NCI-H1436 (cell line): ENCODE measurements around the gene ONECUT3.

Experiments used
- DNase-seq: peaks from one replicate; lab custom pipeline; 2025; lab: John Stamatoyannopoulos, UW

The ONECUT3 gene

GRCh38 chr19:1739960-1740629 is 13.2 kb upstream of the ONECUT3 start:
- DNase-seq: no peak

DNA sequence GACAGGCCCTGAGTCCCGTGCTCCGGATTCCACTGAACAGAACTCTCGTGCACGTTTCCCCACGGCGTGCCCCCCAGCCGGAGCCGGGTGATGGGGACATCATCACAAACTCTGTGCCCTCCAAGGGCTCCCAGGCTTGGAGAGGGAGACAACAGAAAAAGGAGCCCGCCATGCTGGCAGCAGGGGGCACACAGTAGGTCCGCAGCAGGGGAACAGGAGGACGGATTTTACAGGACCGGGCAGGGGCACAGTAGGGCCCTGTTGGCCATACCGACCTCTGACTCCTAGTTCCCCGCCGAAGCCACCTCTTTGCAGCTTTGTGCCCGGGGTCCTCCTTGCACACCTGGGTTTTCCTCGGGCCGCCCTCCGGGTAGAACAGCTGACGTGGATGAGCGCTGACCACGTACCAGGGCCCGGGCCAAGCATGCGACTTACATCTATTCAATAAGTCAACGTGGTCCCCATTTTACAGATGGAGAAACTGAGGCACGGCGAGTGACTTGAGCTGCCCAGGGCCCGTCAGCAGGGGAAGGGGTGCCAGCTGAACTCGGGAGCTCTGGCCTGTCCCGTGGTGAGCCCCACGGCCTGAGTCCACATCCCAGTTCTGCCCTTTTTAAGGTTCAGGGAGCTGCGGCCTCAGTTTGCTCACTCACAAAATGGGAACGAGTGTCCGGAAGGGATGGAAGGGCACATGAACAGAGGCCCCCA is 10.2 kb upstream of the ONECUT3 start:
- no peak for DNase-seq

- DNase-seq: no peak
Observed at GRCh38 chr19:1744133-1744665, 9.1 kb upstream of the ONECUT3 start.

DNA sequence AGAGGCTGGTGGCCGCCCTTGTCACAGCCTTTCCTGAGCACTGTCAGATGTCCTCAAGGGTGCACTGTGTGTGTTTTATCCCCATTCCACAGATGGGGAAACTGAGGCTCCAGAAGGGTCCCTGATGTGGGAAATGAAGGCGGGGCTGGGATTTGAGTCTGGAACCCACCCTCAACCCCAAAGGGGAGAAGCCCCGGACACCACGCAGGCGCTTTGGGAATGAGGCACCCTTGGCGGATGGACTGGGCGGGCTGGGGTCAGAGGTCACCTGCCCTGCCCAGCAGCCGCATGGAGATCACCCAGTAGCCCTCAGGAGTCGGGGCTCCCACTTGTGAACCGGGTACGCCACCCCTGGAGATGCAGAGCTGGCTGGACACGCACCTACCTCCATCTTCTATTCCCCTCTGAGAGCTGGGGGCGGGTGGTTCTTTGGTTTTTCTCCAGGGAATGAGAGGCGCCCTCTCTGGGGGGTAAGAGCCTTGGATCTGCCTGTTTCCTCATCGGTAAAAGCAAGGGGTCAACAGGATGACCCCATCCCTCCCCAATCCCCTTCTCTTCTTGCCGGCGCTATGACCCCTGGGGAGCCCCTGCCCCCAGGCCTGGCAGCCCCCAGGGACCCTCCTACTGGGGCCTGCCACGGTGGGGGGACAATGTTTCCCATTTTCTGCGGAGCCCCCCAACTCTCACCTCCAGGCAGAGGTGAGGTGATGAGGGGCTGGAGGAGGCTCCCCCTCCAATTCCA is 8.3 kb upstream of the ONECUT3 start:
- DNase-seq: no peak

- no peak for DNase-seq
Observed at GRCh38 chr19:1745589-1746031, 7.7 kb upstream of the ONECUT3 start.

- DNase-seq: no peak
Observed at GRCh38 chr19:1746401-1747284, 6.7 kb upstream of the ONECUT3 start.

DNA sequence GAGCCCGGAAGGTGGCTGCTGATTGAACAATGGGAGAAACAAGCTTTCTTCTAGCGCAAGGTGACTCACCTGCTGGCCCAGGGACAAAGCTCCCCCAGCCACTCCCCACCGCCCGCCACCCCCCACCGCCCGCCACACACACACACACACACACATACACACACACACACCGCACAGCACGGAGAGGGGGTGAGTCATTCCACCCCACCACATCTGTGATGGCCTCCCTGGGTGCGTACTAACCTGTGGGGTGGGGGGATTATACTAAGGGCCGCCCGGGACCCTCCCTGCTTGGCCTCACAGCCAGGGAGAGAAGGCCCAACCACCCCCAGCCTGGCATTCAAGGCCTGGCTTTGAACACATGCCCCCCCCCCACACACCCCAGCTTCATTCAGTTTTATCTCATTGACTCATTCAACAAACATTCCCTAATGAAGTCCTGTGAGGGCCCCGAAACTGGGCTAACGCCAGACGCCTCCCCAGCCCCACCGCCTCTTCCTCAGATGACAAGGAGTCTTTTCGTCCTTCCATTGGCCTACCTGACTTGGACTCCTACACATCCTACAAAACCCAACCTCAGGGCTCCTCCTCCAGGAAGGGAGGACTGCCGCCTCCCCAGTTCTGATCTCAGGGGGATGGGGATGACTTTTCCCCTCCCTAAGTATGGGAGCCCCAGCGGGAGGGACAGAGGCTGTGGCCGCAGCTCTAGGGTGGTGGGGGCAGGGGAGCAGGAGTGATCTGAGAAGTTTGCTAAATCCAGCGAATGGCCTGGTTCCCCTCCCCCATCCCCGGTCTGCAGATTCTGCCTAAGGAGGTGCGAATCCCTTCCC is 5.8 kb upstream of the ONECUT3 start:
- DNase-seq: no peak

DNA sequence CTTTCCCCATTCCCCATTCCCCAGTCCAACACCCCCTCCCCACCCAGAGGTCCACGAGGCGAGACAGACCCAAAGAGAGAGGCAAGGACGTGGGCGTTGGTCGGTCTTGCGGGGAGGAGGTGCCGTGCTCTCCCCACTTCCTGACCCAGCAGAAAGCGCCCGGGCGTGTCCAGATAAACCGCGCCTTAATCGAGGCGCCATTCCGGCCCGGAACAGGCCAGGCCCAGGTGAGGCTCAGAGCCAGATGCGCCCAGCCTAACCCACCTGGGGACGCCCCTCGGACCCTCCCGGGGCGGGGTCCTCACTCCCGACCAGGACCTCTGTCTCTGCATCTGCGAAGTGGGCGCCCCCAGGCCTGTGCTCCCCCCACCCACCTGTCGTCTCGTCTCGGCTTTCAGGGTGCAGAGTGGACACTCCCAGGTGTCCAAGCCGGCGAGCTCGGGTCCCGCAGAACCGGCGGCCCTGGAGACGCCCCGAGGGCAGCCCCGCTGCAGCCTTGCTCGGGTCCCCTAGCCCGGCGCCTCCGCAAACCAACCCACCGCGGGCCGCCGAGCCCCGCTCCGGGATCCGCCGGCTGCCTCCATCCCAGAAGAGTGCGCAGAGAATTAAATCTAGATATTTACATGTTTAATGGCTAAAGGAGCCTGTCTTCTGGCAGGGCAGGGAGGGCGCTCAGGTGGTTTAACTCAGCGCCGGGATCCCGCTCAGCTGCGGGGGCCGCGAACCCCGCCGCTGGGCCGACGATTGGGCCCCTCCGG is 5.0 kb upstream of the ONECUT3 start:
- no peak for DNase-seq

DNA sequence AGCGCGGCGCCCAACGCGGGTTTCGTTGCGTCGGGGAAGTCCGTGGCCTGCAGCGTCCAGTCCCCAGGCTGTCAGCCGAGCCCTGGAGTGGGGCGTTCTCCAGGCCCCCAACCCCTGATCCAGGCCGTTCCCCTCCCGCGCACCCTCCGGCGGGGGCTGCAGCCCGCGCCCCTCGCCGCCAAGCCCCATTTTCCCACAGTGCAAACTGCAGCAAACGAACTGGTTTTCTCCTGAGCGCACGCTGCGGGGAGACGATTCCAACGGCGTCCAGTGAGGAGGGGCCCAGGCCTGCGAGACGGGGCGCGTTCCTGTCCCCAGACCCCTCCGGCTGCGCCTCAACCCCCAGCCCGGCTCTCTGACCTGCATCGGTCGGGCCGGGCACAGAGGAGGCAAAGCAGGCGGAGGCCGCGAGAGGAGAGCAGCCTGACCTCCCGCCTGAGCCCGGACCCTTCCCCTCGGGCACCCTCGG is 4.4 kb upstream of the ONECUT3 start:
- DNase-seq: no peak

DNA sequence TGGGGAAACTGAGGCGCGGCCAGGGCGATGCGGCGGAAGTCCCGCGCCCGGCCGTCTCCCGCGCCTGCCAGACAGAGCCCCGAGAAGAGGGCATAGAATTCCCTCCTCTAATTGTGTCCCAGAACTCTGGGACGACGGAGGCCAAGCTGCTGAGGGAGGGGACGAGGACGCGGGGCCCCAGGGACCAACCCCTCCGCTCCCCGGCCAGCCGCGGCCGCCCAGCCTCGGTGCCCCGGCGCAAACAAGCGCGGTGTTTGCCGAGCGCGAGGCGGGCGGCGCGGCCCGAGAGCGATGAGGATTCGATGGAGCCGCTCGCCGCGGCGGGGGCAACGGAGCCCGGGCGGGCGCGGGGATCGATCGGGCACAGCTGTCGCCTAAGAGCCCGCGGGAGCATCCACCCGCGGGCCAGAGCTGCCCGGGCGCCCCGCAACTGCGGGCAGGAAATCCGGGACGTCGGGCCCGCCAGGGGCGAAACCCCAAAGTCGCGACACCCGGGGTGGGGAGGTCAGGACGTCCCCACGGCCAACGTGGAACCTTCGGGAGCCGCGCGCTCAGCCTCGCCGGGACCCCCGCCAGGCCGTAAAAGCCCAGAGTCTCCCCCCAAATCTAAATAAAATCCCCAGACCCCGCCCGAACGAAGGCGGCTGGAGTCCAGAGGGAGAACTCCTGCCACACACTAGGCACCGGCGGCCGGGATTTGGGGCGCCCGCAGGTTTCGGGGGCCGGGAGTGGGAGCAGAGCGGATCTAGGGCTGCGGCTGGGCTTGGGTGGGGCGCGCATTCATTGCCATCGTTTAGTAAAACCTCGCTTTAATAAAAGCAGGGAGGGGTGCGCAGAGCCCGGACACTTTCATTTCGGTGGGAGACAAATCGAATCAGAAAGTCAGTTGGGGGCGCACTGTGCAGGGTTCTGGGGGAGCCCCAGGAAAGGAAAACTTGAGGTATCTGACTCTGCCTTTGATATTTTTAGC is 3.6 kb upstream of the ONECUT3 start:
- DNase-seq: no peak

GRCh38 chr19:1750343-1751021 is 2.8 kb upstream of the ONECUT3 start:
- no peak for DNase-seq

DNA sequence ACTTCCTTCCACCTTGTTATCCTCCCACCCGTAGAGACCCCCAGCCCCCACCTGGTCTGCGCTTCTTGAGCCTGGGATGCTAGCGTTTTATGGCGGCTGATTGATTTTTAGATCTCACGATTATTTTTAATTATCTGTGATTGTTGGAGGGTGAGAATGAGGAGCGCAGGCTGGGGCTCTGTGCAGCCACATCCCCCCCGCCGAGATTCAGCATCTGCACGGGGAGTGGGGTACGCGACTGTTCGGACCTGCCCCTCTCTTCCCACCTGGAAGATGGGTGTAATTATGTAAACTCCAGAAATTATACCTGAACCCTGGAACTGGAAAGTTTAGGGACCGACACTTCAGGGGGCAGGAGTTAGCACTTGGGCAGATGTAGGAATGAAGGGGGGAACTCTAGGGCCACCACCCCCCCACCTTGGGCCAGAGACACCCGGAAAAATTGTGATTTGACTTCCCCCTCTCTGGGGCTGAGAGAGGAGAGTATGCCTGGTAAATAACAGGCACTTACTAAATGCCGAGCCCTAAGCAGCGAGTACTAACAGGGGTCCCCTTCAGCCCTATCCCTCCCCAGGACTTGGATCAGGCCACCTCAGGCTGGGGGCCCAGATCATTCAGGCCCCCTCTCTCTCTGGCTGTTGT is 1.8 kb upstream of the ONECUT3 start:
- no peak for DNase-seq

DNA sequence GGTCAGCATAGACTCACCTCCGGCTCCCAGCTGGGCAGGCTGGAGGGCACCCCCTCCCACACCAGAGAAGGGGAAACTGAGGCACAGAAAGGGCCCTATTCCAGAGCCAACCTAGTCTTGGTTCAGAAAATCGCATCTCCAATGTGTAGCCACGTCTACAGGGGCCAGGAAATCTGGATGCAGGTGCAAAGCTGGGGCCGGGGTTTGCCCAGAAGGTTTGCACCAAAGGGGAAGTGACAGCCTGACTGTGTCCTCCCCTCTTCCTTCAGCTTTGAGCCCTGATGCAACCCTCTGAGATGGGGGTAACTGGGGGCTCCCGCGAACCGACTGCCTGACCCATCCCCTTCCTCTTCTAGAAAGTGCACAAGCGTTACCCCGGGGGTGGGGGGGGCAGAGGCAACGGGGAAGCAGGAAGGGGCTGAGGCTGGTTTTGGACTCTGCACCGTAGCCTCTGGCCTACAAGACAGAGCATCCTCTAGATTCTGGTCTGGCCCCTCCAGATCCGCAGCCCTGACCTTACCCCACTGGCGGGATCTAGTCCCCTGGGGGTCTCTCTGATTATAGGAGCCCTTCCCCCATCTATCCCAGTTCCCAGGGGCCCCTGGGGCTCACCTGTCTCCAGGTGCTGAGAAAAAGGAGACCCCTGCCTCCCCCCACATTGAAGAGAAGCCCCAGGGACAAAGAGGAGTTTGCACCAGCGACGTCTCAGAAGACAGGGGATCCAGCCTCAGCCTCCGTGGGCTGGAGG is 1.1 kb upstream of the ONECUT3 start:
- no peak for DNase-seq

- DNase-seq: no peak
Observed at GRCh38 chr19:1754018-1754635, 821 bp downstream of the ONECUT3 start.

DNA sequence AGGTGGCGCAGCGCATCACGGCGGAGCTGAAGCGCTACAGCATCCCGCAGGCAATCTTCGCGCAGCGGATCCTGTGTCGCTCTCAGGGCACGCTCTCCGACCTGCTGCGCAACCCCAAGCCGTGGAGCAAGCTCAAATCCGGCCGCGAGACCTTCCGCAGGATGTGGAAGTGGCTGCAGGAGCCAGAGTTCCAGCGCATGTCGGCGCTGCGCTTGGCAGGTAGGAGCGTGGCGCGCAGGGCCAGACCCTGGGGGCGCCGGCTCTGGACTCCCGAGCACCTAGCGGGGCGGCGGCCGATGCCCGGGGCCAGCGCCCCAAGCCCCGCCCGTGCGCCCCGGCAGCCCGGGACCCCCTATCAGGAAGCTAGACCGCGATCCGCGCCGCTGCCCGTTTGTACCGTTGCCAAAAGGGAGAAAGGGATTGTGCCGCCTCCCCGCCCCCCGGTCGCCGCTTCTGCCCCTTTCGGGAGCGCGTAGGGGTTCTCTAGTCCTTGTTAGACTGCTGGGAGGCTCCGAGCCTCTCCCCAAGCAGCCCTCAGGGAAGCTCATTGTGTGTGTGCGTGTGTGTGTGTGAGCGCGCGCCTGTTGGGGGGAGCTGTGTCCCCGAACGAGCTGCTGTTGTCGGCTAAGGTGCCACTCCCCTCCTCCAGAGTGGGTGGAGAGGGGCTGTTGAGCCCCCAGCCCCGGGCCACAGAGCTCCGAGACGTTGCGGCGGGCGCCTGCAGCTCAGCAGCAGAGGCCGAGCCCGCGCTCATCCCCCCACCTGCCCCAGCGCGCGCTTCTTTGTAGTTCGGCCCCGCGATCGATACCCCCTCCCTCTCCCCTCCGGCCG is 1.5 kb downstream of the ONECUT3 start:
- DNase-seq: no peak
